AG04449 (cell line): ENCODE measurements around the gene DMXL2.
A peak's percentile ranks its signal among the peaks of the same experiment; 100 is the strongest.

Experiments
- CTCF ChIA-PET: fragments of 350-600 bp; formaldehyde crosslinking; extraction: SDS; loops from one replicate; lab custom pipeline; 2021; ENCODE audit warnings: antibody characterized with exemption; lab: Yijun Ruan, JAX
- POLR2A ChIA-PET: fragments of 400-600, 350-600 bp; formaldehyde crosslinking; extraction: SDS; loops from one replicate; lab custom pipeline; 2020; ENCODE audit warnings: antibody characterized with exemption, inconsistent platforms; lab: Yijun Ruan, JAX
- DNase-seq: peaks from one replicate; pipeline ENCODE4 v3.0.0-alpha.2; 2010; ENCODE audit warnings: low read depth, low spot score
- H3K4me3 ChIP-seq: 2 replicates; pipeline ENCODE4 v1.5.1; 2011; ENCODE audit warnings: low read depth, mild to moderate bottlenecking, control low read depth, low read length
- TF ChIP-seq, protein P1 (sequence below): IDR thresholded peaks from one replicate; pipeline ENCODE4 v1.5.1; 2011; ENCODE audit warnings: mild to moderate bottlenecking, moderate library complexity, low read length, control low read depth, inconsistent platforms; ENCODE audit not compliant: insufficient read depth; ENCODE audit errors: missing control alignments

The DMXL2 gene

GRCh38 chr15:51414256-51414860 lies 208.2 kb downstream of the DMXL2 start:
- no peak overlapping the region for H3K4me3 ChIP-seq
- ChIA-PET CTCF (interaction anchor here (0.9 to 8.3 kb wide), 2 partner anchors 13 to 251 kb away, joined by 3 to 87 read pairs; no protein-coding TSS in a partner anchor), POLR2A (no interaction called here)
- no peak for DNase-seq
- TF ChIP-seq, protein P1, sequence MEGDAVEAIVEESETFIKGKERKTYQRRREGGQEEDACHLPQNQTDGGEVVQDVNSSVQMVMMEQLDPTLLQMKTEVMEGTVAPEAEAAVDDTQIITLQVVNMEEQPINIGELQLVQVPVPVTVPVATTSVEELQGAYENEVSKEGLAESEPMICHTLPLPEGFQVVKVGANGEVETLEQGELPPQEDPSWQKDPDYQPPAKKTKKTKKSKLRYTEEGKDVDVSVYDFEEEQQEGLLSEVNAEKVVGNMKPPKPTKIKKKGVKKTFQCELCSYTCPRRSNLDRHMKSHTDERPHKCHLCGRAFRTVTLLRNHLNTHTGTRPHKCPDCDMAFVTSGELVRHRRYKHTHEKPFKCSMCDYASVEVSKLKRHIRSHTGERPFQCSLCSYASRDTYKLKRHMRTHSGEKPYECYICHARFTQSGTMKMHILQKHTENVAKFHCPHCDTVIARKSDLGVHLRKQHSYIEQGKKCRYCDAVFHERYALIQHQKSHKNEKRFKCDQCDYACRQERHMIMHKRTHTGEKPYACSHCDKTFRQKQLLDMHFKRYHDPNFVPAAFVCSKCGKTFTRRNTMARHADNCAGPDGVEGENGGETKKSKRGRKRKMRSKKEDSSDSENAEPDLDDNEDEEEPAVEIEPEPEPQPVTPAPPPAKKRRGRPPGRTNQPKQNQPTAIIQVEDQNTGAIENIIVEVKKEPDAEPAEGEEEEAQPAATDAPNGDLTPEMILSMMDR: no peak

DNA sequence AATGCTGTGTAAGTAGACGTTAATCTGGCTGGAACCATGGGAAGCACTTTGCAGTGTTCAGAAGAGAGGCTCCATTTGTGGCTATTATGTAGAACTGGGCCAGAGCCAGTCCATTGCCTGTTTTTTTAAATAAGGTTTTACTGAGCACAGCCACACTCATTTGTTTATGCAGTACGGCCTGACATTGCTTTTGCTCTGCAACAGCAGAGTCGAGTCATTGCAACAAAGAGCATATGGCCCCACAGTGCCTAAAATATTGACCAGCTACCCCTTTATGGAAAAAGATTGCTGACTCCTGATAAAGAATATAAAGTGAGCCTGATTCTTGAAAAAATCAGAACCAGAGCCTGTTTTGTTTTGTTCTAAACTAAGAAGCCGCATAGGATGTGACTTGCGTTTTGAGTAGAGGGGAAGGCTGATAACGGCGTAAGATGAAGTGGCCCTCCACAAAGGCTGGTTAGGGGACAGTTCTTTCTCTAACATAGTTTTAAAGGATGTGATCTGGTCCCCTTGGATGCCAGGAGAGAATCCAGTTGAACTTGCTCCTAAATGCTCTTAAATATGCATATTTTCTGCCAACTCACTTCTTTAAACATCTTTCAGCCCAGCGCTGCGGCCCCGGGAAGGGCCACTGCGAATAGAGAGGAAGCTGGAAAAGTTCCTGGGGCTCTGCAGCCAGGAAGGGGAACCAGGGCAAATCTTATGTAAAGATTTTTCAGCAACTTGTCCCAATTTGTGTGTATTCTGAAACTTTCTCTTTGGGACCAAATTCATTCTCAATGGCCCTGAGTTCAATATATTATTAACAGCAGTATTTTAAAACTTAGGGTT lies 216.7 kb downstream of the DMXL2 start:
- no peak for DNase-seq
- TF ChIP-seq, protein P1: no peak
- ChIA-PET CTCF (interaction anchor here (0.8 to 11.7 kb wide), 8 partner anchors 17 to 243 kb away, joined by 3 to 177 read pairs (median 16); no protein-coding TSS in a partner anchor), POLR2A (no interaction called here)
- H3K4me3 ChIP-seq: no peak overlapping the region

DNA sequence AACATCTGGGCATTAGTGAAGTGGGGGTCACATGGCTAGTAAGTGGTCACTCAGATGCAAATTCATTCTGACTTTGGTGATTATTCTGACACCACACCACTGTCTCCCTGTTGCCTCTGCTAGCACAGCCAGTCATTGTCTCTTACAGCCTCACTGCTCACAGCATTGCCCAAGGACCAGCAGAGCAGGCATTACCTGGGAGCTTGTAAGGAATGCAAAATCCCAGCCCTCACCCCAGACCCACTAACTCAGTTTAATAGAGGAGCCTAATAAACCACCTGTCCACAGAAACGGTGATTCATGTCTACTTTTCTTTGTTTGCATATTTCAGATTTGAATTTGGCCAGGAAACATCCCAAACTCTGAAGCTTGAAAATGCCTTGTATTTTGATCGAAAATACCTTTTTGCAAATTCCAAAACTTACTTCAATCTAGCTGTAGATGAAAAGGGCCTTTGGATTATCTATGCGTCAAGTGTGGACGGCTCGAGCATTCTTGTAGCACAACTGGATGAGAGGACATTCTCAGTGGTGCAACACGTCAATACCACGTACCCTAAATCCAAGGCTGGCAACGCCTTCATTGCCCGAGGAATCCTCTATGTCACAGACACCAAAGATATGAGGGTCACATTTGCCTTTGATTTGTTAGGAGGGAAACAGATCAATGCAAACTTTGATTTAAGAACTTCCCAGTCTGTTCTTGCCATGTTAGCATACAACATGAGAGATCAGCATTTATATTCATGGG lies 218.4 kb downstream of the DMXL2 start:
- ChIA-PET CTCF (interaction anchor here (0.8 to 11.7 kb wide), 32 partner anchors 9 to 303 kb away, joined by 3 to 177 read pairs (median 6); no protein-coding TSS in a partner anchor), POLR2A (no interaction called here)
- TF ChIP-seq, protein P1: no peak
- DNase-seq: no peak
- H3K4me3 ChIP-seq: no peak overlapping the region

GRCh38 chr15:51403072-51403878 lies 219.3 kb downstream of the DMXL2 start:
- POLR2A ChIA-PET: no interaction called here
- no peak for DNase-seq
- no peak overlapping the region for H3K4me3 ChIP-seq
- CTCF ChIA-PET: interaction anchor here (0.6 to 11.7 kb wide), 39 partner anchors 10 to 302 kb away, joined by 3 to 177 read pairs (median 5); no protein-coding TSS in a partner anchor
- TF ChIP-seq, protein P1: peak; percentile 63

DNA sequence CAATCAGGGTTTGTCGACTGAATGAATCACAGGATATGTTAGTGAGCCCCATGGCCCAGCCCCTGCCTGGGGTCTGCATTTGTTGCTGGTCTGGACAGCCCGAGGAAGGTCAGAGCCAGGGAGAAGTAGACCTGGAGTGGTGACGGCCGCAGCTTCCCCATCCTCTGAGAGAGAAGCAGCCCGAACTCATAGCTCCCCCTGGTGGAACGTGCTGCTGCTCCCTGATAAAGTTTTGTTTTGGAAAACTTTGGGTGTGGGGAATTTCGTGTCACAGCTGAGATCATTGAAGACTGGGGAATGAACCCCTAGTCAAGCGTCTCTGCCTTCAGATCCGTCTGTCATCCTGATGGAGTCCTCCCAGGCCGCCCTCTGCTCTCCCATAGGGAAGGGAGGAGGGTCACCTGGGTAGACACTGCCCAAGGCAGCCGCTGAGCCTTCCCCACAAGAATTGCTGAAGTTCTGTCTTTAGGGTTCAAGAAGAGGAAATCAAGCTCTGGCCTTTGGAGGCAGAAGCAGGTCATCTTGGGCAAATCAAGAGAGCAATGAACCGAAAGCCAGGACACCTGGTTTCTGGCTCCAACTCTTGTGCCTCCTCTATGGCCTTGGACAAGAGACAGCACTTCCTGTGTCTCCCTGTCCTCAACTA lies 220.6 kb downstream of the DMXL2 start:
- no peak for DNase-seq
- CTCF ChIA-PET: interaction anchor here (0.8 to 11.7 kb wide), 36 partner anchors 9 to 269 kb away, joined by 3 to 177 read pairs (median 6); no protein-coding TSS in a partner anchor
- no peak overlapping the region for H3K4me3 ChIP-seq
- TF ChIP-seq, protein P1: peak; percentile 68
- POLR2A ChIA-PET: no interaction called here
